GM08714 (cell line): ENCODE results near the gene AGL.
A peak's percentile ranks its signal among the peaks of the same experiment; 100 is the strongest.
"Not testable (repeated sequence)": the region's sequence is repeated elsewhere in the genome, so short reads cannot be mapped to it uniquely, and the experiment has no call there.

ENCODE experiments used
- H3K4me3 ChIP-seq: fragments of 200-500 bp; sonication (Bioruptor generic); 2 replicates; pipeline ENCODE4 v1.5.1; 2014; ENCODE audit warnings: mild to moderate bottlenecking, low read length, inconsistent platforms
- ZNF274 ChIP-seq: IDR thresholded peaks from 2 replicates; pipeline ENCODE4 v1.6.1; 2012; ENCODE audit warnings: mild to moderate bottlenecking, low read depth, low read length

The AGL gene

GRCh38 chr1:99849744-99850458 is at the start of gene AGL:
TSS of gene AGL (plus strand) at chr1:99850361. CDS start at chr1:99851043, 682 bp downstream.
- peak within 1 kb of the TSS; percentile 90 for H3K4me3 ChIP-seq
- no peak for TF ChIP-seq ZNF274

DNA sequence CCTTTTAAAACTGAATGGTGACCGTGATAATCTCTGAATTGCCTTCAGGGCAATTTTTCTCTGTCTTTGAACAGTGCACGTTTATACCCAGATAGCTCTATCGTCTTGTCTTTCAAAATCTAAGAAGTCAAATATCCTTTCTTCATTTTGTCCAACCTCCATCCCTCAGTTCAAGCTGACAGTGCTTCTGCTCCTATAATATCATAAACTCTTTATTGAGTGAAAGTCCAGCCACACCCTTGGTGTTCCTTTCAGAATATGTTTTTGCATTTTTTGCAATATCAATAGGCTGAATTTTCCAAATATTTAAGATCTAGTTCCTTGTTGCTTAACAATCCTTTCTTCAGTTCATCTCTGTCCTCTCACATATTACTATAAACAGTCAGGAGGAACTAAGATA is 48.6 kb upstream of the AGL start:
- TF ChIP-seq ZNF274, result no peak
- no peak overlapping the region for H3K4me3 ChIP-seq

DNA sequence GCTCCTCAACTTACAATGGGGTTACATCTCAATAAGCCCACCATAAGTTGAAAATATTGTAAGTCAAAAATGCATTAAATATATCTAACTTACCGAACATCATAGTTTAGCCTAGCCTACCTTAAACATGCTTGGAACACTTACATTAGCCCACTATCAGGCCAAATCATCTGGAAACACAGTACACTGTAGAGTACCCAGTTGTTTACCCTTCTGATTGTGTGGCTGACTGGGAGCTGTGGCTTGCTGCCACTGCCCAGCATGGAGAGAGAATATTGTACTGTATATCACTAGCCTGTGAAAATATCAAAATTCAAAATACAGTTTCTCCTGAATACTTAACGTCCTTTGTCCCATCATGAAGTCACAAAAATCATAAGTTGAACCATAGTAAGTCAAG is 43.3 kb upstream of the AGL start:
- no peak overlapping the region for H3K4me3 ChIP-seq
- no peak for TF ChIP-seq ZNF274

DNA sequence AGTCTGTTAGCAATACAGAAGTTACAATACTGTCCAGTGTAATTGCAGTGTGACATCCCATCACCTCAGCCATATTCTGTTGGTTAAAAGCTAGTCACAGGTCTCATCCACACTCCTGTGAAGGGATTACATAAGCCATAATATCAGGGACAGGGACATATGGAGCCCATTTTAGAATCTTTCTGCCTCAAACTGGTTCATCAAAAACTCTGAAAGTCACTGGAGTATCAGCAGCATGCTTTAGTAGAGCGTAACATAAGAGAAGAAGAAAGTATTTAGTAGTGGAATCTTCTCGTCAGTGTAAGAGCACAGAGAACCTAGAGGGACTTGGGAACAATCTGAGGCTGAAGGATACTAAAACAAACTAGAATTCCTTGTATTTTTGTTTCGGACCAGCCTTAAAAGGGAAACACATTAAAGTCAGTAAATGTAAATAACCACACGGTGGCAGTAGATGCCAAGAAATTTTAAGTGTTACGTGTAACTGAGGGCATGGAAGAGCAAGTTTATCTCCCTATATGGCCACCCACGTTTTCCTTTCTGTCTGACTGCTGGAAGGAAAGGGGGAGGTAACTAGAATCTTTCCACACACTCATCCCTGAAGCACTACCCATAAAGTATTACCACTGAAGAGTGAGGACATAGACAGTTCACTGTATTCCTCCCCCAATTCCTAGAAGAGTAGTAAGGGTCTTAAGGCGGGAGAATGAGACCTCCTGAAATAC is 41.6 kb upstream of the AGL start:
- H3K4me3 ChIP-seq, result no peak overlapping the region
- no peak for TF ChIP-seq ZNF274

DNA sequence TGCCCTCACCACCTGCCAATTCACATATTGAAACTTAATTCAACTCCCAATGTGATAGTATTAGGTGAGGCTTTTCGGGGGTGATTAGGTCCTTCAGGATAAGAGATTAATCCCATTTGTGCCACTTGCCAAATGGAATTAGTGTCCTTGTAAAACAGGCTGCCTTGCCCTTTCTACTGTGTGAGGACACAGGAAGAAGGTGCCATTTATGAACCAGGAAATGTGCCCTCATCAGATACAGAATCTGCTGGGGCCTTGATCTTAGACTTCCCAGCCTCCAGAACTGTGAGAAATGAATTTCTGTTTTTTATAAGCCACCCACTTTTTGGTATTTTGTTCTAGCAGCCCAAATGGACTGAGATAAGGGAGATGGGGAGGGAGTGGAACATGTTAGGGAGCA is 39.1 kb upstream of the AGL start:
- no peak for TF ChIP-seq ZNF274
- H3K4me3 ChIP-seq, result no peak overlapping the region

DNA sequence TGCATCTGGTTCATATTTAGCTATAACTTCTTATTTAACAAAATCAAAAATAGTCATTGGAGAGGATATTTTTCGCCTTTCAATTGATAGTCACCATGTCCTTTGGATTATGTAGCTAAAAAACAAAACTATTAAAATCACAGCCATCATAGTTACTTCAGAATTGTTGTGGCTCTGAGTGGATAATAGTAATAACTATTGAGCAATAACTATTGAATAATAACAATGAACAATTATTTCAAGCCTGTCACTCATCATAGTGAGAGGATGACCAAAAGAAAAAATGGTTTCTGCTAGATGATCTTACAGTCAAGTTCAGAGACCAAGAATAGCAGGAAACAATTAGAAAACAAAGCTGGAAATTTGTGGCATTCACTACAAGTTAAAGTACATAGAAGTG is 38.4 kb upstream of the AGL start:
- TF ChIP-seq ZNF274, result no peak
- H3K4me3 ChIP-seq, result no peak overlapping the region

DNA sequence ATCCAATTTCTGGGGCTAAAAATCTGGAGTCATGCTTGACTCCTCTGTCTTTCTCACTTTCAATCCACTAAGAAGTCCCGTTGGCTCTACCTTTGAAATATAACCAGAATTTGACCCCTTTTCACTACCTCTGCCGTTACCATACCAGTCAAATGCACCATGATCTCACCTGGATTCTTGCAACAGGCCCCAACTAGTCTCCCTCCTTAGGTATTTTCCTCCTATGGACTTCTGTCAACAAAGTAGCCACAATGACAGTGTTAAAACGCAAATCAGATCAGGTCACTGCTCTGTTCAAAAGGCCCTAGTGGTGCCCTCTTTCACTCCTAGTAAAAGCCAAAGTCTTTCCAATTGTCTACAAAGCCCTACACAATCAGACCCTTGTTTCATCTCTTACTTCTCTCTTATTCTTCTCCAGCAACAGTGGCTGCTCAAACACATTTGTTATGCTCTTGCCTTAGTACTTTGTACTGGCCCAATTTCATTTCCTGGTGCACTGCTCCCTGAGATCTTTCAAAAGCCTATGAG is 35.7 kb upstream of the AGL start:
- H3K4me3 ChIP-seq, result no peak overlapping the region
- TF ChIP-seq ZNF274, result no peak

DNA sequence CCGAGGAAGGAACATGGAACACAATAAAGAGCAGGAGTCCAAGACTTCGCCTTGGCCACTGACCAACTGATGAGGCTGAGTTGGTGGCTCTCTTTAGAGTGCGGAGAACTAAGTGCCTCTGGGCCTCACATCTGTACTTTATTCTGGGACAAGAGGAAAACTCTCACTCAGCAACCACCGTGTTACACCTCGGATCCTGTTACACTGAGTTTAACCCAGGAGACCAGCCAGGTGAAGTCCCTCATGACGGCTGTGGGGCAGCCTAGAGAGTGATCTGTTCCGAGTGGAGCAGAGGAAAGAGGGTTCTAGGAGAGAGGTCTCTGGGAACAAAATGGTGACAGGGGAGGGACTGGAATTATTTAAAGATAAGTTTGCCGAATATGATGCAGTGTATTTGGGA is 33.5 kb upstream of the AGL start:
- TF ChIP-seq ZNF274, result no peak
- H3K4me3 ChIP-seq, result no peak overlapping the region

DNA sequence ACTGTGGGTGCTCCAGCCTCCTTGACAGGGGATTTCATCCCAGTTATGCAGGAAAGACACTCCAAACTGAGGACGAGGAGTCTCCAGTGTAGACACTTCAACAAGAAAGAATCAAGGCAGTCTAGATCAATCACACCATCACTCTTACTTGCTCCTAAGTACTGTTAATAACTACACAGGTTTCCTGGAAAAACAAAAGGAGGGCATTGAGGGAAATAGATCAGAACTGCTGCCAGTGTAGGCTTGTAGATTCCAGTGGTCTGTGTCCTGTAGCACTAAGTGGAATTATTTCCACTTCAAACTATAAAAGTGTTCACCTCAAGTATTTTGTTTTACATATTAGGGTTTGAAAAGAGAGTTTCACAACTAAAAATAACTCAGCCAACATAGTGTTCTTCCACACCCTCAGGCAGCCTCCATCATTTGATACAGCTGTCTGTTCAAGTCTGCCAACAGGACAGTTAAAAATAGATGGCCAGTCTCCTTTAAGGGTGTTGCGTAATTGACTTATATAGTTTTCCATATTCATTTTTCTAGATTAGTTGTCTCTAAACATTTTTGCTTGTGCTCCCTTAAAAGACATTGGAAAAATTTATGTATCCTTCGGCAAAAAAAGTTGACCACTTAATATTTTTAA is 32.0 kb upstream of the AGL start:
- H3K4me3 ChIP-seq, result no peak overlapping the region
- TF ChIP-seq ZNF274, result no peak

DNA sequence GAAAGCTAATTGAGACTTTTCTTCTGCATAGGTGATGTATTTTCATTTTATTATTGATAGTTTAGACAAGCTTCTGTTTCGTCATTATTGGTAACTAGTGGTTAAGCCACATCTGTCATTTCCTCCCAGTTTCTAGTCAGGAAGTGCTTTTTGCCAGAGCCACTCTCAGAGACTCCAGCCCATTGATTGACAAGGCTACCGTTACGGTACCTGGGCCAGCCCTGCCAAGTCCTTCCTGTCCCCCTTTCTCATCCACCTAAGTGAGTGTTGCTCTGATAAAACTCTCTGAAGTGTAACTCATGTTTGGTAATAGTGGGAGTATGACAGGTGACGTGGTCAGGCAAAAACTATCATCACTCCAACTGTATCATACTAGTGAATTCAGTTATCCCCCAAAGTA is 29.6 kb upstream of the AGL start:
- no peak for TF ChIP-seq ZNF274
- H3K4me3 ChIP-seq, result no peak overlapping the region

GRCh38 chr1:99825098-99825497 is 25.1 kb upstream of the AGL start:
- TF ChIP-seq ZNF274, result no peak

GRCh38 chr1:99825702-99826101 is 24.5 kb upstream of the AGL start:
- no peak overlapping the region for H3K4me3 ChIP-seq
- no peak for TF ChIP-seq ZNF274

More at GRCh38 chr1:99825098-99825497, 25.1 kb upstream of the AGL start:
- H3K4me3 ChIP-seq, result no peak overlapping the region

- no peak for TF ChIP-seq ZNF274
- H3K4me3 ChIP-seq, result no peak overlapping the region
These were observed 22.2 kb upstream of the AGL start for GRCh38 chr1:99827970-99828369.

DNA sequence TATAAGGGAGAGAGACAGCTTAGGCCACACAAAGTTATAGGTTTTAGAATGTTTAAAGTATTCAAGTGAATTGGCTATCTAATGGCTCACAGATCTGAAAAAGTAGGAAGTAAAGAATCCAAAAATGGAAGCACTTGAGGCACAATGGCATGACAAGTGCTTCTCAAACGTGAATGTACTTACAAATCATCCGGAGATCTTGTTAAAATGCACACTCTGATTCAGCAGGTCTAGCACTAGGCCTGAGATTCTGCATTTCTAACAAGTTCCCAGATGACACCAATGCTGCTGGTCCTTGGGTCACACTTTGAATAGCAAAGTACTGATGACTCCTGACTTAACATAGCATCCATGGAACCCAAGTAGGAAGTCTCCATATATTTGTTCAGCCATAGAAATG is 20.9 kb upstream of the AGL start:
- no peak for TF ChIP-seq ZNF274
- no peak overlapping the region for H3K4me3 ChIP-seq

DNA sequence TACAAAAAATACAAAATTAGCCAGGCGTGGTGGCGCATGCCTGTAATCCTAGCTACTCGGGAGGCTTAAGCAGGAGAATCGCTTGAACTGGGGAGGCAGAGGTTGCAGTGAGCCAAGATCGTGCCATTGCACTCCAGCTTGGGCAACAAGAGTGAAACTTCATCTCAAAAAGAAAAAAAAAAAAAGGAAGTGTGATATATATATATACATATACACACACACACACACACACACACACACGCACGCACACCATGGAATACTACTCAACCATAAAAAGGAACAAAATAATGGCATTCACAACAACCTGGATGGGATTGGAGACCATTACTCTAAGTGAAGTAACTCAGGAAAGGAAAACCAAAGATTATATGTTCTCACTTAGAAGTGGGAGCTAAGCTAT is 16.2 kb upstream of the AGL start:
- not testable (repeated sequence) for H3K4me3 ChIP-seq

GRCh38 chr1:99836171-99837103 is 13.7 kb upstream of the AGL start:
- H3K4me3 ChIP-seq, result not testable (repeated sequence)

DNA sequence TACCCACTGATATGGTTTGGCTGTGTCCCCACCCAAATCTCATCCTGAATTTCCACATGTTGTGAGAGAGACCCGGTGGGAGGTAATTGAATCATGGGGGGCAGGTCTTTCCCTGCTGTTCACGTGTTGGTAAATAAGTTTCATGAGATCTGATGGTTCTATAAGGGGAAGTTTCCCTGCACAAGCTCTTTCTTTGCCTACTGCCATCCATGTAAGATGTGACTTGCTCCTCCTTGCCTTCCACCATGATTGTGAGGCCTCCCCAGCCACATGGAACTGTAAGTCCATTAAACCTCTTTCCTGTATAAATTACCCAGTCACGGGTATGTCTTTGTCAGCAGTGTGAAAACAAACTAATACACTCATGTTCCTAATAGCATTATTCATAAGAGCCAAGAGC is 9.8 kb upstream of the AGL start:
- not testable (repeated sequence) for H3K4me3 ChIP-seq
